HG03378 (cell line): ENCODE measurements around the gene TPGS2.

Experiments used
- ATAC-seq: cut with Tn5 transposase; IDR thresholded peaks from one replicate; pipeline ENCODE4 v1.9.1; 2021; ENCODE audit warnings: mild to moderate bottlenecking, moderate library complexity; ENCODE audit not compliant: unreplicated experiment

TPGS2 gene

DNA sequence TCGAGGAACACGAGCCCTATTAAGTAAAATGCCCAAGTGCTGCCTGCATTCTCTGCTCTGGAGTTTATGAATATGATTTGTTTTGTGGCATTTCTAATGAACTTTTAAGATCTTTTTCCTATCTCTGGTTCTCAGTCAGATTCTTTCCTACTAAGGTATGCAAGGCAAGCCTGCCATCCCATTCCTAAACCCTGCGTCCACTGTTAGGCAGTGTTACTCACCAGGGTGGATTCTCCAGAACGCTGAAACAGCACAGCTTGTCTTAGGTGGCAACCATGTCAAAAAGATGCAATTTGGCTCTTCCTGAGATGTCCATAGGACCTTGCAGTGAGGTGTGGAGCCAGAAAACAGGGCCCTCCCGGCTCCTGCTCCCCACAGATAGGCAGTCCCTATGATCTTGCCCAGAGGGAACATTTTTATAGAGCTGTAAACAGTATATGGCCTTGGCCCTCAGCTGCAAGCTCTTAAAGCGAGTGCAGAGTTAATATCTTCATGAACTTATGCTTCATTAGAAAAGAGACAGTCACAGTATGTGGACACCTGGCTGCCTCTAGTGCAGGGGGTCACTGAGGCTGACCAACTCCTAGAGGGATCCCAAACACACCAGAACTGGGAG, 84.4 kb downstream of the TPGS2 start:
- no peak for ATAC-seq
